HG03432 (cell line): ENCODE measurements around the gene GSG1L.

Source experiments
- ATAC-seq: cut with Tn5 transposase; IDR thresholded peaks from one replicate; pipeline ENCODE4 v1.9.1; 2021; ENCODE audit warnings: mild to moderate bottlenecking, moderate library complexity; ENCODE audit not compliant: unreplicated experiment

GSG1L gene

DNA sequence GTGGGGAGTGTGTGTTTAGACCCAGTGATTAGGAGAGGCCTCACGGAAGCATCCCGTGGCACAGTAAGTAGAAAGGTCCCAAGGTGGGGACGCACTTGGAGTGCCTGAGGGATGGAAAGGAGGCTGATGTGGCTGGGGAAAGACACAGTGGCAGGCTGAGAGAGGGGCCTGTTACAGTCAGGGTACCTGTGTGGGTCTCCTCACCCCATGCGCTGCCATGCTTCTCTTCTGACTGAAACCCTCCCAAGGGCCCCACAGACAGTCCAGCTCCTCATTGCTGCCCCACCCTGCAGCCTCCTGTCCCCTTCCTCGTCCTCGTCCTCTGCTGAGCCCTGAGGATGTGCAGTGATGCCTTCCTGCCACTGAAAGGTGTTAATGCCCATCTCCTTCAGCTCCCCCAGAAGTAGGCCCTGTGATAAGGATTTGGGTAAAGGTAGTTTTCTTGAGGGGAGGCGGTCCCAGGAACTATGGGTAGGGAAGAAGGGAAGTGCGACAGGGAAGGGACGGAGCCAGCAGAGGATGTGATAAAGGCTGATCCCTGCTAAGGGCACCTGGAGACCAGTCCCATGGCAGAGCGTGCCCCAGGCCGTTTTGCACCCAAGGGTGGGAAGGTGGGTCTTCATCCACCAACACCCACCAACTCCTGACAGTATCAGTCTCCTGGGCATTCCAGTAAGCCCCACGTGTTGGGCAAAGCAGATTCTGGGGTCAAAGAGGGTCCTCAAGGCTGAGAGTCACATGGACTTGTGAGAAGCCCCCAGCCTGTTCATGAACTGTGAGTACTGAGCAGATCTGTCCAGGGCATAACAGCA, 237.2 kb downstream of the GSG1L start:
- ATAC-seq, result no peak

DNA sequence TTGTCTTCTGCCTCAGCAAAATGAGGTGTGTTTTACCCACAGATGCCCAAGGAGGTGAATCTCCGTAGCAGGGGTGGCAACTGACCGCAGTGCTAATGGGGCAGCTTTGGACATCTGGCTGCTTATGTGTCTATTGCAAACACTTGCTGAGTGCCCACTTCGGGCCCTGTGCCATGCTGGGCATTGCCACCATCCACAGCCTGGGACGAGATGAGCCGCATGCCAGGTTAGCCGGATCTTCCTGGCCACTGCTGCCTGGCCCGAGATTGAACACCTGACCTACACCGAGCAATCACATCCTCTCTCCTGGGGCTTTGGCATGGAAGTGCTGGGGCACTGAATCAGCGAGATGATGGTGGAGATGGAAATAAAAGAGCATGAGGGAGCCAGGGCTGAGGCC, 238.7 kb downstream of the GSG1L start:
- ATAC-seq, result no peak

DNA sequence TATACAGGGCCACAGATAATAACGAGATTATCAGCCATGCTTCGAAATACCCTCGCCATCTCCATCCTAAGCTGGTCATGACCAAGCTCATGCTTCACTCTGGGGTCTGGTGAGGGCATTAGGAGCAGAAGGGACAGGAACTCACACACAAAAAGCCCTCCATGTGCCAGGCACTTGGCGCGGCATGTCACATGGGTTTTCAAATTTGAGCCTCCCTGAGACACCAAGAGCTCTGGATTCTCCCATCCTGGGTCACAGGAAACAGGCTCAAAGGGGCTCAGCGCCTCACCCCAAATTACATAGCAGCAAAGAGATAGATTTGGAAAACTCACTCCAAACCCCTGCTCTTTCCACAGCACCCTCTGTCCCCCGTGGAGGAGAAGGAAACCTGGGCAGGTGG, 239.5 kb downstream of the GSG1L start:
- no peak for ATAC-seq

DNA sequence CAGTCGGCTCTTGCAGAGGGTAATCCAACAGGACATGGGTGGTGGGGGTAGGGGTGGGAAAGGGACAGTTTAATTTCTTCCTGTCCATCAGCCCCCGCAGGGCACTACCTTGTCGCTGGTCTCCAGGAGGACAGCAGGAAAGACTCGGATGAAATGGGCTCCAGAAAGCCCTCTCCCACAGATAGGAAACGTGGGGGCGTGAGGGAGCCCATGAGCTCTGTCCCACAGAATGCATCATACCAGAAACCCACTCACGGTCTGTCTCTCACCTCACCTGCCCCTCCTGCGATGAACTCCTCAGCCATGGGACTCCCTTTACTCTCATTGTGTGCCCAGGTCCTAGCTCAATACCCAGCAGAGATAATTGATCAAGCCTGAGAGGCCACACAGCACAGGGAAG, 240.1 kb downstream of the GSG1L start:
- ATAC-seq, result no peak

DNA sequence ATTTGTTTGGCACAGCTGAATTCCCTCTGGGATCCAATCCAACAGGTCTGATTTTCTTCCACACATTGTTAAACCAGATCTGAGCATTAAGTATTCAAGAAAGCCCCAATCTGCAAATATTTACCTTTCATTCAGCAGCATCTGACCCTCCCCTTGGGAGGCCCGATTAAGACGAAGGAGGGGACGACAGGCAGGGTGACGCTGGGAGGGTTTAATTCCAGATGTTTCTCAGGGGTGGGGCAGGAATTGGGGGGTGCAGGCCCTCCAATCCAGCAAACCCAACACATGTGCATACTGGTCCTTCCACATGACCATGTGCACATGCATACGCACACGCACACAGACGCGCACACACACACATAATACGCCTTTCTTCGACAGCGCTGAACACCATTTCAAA, 240.5 kb downstream of the GSG1L start:
- no peak for ATAC-seq

DNA sequence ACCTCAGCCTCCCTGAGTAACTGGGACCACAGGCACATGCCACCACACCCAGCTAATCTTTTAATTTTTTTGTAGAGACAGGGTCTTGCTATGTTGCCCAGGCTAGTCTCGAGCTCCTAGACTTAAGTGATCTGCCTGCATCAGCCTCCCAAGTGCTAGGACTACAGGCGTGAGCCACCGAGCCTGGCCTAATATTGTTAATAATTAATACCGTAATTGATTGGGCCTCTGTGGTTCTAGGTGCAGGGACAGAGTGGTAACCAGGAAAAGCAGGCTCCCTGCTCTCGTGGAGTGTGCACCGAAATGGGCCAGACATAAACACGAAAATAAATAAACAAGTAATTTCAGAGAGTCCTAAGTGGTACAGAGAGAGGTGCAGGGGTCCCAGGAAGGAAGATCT, 241.0 kb downstream of the GSG1L start:
- ATAC-seq, result no peak

DNA sequence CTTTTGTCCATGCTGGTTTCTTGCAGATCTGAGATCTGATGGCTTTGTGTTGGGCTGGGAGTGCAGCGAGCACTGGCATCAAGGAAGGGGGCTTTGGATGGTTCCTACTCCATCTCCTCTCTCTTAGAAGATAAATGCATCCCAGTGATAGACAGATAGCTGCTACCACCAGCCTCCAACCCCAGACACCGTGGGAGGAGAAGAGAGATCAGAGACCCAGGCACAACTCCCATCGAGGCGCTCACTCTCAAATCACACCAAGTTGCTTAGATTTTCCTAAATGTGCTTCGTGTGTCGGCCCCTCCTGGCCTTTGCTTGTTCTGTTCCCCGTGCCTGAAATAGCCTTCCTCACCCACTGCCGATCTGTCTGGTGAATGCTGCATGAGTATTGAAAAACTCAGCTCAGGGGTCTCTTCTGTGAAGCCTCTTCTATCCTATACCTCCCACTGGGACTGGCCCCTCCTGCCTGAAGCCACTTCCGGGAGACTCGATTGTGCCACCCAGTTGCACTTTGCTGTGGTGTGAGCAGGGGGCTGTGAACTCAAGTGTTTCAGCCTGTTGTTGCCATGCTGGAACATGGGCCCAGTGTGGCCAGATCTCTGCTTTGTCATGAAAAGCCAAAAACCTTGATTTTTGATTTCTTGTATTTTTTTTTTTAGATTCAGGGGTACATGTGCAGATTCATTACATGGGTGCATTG, 242.7 kb downstream of the GSG1L start:
- no peak for ATAC-seq

DNA sequence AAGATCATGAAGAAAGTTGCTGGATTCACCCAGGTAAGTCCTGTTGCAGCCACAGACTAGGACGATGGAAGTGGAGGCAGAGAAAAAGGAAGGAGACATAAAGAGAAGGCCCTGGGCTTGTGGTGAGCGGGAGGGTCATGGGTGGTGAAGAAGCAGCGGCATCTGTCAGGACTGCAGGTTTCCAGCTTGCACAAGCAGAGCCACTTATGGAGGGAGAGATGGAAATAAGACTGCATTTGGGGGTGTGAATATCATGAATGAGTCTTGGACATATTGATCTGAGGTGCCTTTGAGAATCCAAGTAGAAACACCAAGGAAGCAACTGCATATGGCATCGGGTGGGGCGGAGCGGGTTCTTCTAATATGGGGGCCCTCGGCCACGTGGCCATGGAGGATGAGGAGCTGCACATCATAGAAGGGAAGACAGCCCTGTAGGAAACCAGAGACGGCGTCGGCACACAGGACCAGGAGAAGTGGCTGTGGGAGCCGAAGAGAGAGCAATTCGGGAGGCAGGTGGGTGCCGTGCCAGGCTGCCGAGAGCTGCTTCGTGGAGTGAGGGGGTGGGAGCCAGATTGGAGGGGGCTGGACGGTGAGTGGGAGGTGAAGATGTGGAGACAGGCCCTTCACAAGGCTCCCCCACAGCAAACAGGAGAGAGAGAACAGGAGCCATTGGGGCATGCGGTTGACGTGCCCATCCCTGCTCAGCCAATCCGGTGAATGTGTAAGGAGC, 243.5 kb downstream of the GSG1L start:
- ATAC-seq, result no peak

DNA sequence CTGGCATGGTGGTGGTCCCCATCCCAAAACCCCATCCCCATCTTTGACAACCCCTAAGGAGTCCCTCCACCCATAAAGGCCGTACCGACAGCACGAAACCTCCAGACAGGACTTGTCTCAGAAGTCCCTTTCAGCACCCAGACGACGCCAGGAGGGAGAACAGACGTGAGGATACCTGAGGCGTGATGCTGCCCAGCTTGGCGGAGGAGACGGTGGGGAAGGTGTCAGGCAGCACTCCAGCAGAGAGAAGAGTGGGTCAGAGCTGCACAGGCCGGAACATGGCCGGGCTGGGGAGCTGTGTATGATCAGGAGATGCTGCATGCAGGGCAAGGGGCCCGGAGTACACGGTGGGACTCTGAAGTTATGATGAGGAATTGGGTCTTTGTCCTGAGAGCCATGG, 244.2 kb downstream of the GSG1L start:
- no peak for ATAC-seq

DNA sequence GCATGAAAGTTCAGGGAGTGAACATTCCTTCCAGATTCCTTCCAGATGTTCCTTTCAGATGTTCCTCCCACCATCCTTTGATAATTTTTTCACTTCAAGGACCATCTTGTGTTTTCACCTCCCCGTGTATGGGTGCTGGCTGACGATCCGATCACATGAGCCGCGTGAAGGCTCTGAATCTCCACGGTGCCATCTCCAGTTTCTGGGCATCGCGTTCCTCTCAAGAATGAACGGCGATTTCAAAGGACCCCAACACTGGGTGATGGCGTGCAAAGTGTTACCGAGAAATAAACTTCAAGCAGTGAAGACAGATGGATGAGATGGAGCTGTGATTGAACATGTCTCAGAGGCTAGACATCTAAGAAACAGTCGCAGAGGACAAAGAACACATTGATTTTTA, 245.3 kb downstream of the GSG1L start:
- no peak for ATAC-seq

DNA sequence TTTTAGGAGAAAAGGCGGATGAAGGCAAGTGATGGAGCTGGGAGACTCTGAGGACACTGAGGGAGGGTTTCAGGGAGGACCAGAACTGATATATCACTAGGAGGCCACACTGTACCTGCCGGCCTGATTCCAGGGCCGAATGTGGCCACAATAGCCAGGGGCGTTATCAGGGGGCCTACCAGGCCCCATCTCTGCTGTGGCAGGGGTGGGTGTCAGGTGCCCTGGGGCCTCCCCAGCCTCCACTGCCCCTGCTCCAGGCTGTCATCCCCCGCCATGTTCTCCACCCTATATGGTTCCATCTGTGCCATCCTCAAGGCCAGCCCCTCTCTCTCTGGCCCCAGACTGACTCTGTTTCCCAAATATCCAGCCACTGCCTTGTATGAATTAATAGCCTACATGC, 246.5 kb downstream of the GSG1L start:
- ATAC-seq, result no peak

DNA sequence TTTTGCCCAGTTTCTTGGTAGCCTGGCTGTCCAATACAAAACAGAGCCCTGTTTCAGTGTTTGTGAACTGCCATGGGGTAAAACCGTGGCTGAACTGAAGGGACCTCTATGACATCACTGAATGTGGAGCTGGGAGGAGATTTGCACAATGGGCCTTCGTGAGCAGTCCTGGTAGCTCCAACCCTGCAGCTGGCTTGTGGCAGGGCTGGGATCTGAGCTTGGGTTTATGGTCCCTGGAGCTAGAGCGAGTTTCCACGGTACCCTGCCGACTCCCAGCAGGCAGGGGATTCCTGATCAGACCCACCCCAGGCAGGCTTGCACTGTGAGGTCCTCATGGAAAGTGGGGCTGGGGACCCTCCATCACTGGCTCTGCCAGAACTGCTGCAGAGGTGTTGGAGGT, 247.0 kb downstream of the GSG1L start:
- ATAC-seq, result no peak

DNA sequence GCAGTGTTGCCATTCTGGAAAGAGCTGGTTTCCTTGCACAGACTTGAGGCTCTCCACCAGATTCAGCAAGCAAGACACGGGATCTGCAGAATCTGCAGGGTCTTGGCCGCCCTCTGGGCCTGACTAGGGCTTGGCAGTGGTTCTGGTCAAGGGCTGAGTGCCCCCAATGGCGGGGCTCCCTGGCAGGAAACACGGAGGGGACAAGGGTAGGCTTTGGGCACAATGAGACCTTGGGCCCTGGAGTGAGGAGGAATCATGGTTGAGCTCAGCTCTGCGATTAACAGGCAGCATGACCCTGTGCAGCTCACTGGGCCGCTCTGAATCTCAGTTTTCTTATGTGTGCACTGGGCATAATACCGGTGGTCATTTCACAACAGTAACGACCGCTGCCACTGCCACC, 249.9 kb downstream of the GSG1L start:
- no peak for ATAC-seq

DNA sequence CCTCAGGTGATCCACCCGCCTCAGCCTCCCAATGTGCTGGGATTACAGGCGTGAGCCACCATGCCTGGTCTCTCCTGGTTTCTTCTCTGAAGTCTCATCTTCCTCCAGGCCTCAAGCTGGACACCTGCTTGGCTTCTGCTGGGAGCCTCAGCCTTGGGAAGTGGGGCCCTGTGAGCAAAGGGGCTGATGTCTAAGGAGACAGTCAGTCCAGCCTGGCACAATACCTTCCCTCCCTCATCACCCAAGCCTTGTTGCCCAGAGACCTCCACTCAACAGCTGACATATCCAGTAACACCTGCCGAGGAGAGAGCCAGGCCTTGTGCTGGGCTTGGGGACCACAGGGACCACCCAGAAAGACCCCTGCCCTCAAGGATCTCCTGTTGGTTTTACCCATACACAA, 251.6 kb downstream of the GSG1L start:
- ATAC-seq, result no peak

DNA sequence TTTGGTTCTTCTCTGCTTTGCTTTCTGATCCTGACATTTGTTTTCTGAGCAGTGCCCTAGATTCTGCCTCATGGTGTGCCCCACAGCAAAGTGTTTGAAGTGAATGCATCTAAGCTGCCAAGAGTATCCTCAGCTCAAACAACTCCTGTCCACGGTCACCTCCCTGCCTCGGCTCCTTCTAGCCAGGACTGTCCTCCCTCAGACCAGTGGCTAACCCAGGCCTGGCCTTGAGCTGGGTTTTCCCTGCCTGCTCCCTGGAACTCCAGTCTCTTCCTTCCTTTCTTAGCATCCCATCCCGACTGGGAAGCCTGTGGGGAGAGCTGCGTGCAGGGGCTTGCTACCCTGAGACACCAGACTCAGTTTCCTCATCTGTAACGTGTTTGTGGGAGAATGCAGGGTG, 256.5 kb downstream of the GSG1L start:
- no peak for ATAC-seq

DNA sequence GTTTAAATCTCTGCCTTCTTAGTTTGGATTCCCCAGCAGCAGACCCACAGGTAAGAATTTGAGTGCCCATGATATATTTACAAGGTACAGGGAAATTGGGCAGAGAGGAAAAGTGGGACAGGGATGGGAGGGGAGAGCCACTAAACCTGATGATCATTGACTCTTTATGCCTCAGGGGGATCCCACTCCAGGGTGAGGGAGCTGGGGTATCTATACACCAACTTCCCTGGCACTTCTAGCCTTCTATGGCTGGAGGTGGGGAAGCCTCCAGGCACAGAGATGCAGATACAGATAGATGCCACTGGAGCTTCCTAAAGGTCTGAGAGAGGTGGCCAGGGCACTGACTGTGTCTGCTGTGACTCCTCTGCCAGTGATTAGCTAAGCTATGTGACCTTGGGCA, 257.1 kb downstream of the GSG1L start:
- ATAC-seq, result no peak

DNA sequence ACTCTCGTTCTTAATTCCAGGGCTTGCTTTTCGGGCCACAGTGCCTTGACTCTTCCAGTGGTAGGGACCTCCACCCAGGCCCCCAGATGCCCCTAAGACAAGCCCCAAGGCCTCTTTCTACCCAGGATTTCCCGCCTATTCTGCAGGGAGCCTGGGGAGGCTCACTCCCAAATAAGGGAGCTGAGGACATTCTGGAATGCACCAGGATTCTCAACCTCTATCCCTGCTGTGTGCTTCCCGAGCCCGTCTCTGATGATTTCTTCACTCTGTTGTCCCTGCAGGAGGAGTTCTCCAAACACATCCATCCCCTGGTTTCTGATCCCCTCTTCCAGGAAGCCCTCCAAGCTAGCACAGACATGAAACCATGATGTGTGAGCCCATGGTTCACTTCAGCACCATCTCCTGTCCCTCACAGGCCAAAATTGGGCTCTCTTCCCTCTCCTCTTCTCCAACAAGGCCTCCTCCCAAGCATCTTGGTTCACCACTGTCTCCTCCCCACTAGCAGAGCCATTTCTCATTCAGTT, 257.6 kb downstream of the GSG1L start:
- ATAC-seq, result no peak

DNA sequence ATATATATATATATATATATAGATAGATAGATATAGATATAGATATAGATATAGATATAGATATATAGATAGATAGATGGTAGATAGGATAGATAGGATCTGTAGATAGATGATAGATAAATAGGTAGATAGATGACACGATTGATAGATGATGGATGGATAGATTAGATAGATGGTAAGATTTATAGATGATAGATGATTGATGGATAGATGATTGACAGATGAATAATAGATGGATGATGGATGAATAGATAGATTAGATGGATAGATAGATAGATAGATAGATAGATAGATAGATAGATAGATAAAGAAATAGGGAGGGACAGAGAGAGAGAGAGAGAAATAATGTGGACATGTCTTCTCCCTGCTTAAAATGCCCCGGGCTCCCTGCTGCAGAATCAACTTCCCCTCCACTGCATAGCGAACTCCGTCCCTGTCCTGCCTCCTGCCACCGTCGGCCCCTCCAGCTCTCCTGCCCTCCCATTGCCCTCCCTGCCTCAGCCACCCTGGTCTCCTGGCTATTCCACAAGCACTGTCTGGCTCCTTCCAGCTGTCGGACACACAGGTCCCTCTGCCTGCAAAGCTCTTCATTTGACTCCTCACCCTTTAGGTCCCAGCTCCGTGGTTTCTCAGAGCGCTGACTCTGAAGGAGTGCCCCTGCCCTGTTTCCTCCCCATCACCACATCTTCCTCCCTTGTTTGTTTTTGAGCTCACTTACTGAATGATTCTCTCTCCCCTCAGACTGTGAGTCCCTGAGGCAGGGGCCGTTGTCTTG, 259.6 kb downstream of the GSG1L start:
- ATAC-seq, result no peak

DNA sequence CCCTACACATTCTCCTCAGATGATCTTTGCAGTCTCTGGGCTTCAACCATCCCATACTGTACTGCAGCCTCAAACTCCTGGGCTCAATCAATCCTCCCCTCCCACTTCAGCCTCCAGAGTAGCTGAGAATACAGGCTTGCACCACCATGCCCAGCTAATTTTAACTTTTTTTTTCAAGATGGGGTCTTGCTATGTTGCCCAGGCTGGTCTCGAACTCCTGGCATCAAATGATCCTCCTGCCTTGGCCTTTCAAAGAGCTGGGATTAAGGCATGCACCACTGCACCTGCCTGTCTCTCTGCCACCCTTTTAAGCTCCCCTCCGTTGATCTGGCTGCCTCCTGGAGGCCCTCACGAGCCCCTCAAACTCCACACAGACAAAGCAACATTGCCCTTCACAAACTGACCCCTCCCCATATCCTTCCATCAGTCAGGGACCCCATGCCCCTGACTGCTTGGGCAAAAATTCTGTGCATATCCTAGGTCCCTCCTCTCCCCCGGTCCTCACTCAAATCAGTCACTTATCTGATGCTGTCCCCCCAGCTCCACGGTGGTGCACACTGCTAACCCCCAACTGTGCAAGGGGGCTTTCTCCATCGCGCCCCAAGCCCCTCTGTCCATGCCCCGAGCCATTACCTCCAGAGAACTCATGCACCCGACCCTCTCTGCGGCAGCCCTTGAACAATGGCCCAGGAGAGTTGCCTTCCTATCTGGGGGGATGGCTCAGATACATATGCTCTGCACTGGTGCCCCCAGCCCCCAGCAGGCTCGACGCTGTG, 260.7 kb downstream of the GSG1L start:
- no peak for ATAC-seq

DNA sequence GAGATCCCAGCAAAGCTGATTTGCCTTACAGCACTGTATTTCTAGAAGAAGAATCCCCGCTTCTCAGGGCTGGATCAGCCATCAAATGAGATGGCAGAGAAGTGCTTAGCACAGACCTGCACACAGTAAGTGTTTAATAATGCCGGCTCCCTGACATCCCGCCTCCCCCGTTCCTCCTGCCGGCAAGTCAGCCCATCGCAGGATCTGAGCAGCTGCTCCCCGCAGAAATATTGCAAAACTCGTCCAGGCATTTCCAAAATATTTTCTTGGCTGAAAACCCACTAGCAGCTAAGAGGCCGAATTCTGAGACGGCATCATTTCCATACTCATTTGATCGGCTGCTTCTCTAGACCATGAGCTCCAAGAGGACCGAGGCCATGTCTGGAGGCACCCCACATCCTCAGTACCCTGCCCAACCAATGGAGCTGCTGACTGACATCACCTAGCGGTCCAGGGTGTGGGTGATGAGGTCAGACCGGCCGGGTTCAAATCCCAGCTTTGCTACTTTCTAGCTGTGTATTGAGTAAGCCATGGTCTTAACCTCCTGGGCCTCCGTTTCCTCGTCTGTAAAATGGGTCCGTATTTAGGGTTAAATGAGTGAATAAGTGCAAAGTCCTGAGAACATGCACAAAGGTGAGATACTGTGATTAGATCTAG, 262.1 kb downstream of the GSG1L start:
- ATAC-seq, result no peak
